Glomerular endothelial cell (primary cell): Measurements from ENCODE around the gene KIAA1328. TPM values are rescaled to one million over a fixed set of nuclear protein-coding genes. Genes with fewer than 3 reads are reported as not detected.

ENCODE experiments used
- DNase-seq: peaks from one replicate; pipeline ENCODE4 v3.0.0-alpha.2; 2011; ENCODE audit warnings: low read depth, low spot score; ENCODE audit errors: extremely low read depth
- total RNA-seq: library from RNA; depleted of rRNA; stranded (reverse); fragments of >200 nt; gene quantifications from 2 replicates; pipeline ENCODE4 v1.2.3, GENCODE V29; 2015

Gene KIAA1328
- total RNA-seq, 1 donor from 2014 or later: 6.4 TPM

- DNase-seq: no peak
Measured at GRCh38 chr18:37249171-37249886, 420.4 kb downstream of the KIAA1328 start.

GRCh38 chr18:37249895-37250618, 421.1 kb downstream of the KIAA1328 start:
- no peak for DNase-seq

- no peak for DNase-seq
Measured at GRCh38 chr18:37251679-37252078, 422.8 kb downstream of the KIAA1328 start.

- no peak for DNase-seq
Measured at GRCh38 chr18:37252342-37252741, 423.4 kb downstream of the KIAA1328 start.

- no peak for DNase-seq
Measured at GRCh38 chr18:37252854-37253393, 424.0 kb downstream of the KIAA1328 start.

GRCh38 chr18:37253394-37254235, 424.7 kb downstream of the KIAA1328 start:
- DNase-seq: no peak

- DNase-seq: no peak
Measured at GRCh38 chr18:37254236-37254754, 425.4 kb downstream of the KIAA1328 start.

- no peak for DNase-seq
Measured at GRCh38 chr18:37254973-37255372, 426.0 kb downstream of the KIAA1328 start.

GRCh38 chr18:37258131-37258530, 429.2 kb downstream of the KIAA1328 start:
- no peak for DNase-seq

GRCh38 chr18:37258819-37259218, 429.9 kb downstream of the KIAA1328 start:
- no peak for DNase-seq

- DNase-seq: no peak
Measured at GRCh38 chr18:37259711-37260110, 430.8 kb downstream of the KIAA1328 start.

- DNase-seq: no peak
Measured at GRCh38 chr18:37260367-37261093, 431.6 kb downstream of the KIAA1328 start.

GRCh38 chr18:37261246-37261840, 432.4 kb downstream of the KIAA1328 start:
- DNase-seq: no peak

- DNase-seq: no peak
Measured at GRCh38 chr18:37261988-37262387, 433.1 kb downstream of the KIAA1328 start.

- DNase-seq: no peak
Measured at GRCh38 chr18:37264956-37265355, 436.0 kb downstream of the KIAA1328 start.

- DNase-seq: no peak
Measured at GRCh38 chr18:37265382-37265781, 436.5 kb downstream of the KIAA1328 start.

- no peak for DNase-seq
Measured at GRCh38 chr18:37266290-37266689, 437.4 kb downstream of the KIAA1328 start.

GRCh38 chr18:37270038-37270665, 441.2 kb downstream of the KIAA1328 start:
- DNase-seq: no peak

- DNase-seq: no peak
Measured at GRCh38 chr18:37270666-37271052, 441.7 kb downstream of the KIAA1328 start.
